BE2C (cell line): ENCODE results near the gene ZNF587.
"Not testable (repeated sequence)": the region's sequence is repeated elsewhere in the genome, so short reads cannot be mapped to it uniquely, and the experiment has no call there.

Source experiments
- DNase-seq: peaks from one replicate; pipeline ENCODE4 v3.0.0-alpha.2; 2020
- H3K27me3 ChIP-seq: fragments of 250-450 bp; sonication (Bioruptor Pico); 2 replicates; pipeline ENCODE4 v1.5.1; 2020; ENCODE audit warnings: mild to moderate bottlenecking
- H3K36me3 ChIP-seq: fragments of 250-450 bp; sonication (Bioruptor Pico); 2 replicates; pipeline ENCODE4 v1.5.1; 2020; ENCODE audit warnings: mild to moderate bottlenecking
- H3K4me1 ChIP-seq: fragments of 250-450 bp; sonication (Bioruptor Pico); 2 replicates; pipeline ENCODE4 v1.5.1; 2020
- H3K4me3 ChIP-seq: 2 replicates; pipeline ENCODE4 v1.5.1; 2011; ENCODE audit warnings: low read depth, low read length
- H3K9me3 ChIP-seq: fragments of 250-450 bp; sonication (Bioruptor Pico); 2 replicates; pipeline ENCODE4 v1.5.1; 2020
- CTCF ChIP-seq: IDR thresholded peaks from 2 replicates; pipeline ENCODE4 v1.5.1; 2012; ENCODE audit warnings: mild to moderate bottlenecking, low read depth, low read length

The ZNF587 gene

GRCh38 chr19:57812226-57812625 lies 37.4 kb upstream of the ZNF587 start:
- no peaks in the 10 kb centered on the region for H3K27me3 ChIP-seq
- H3K4me3 ChIP-seq = no peak overlapping the region
- H3K36me3 ChIP-seq = peaks cover 16% of the 10 kb centered on the region
- TF ChIP-seq CTCF = no peak
- no peaks in the 10 kb centered on the region for H3K9me3 ChIP-seq
- no peaks in the 10 kb centered on the region for H3K4me1 ChIP-seq
- no peak for DNase-seq

- not testable (repeated sequence) for DNase-seq, H3K27me3 ChIP-seq, H3K4me1 ChIP-seq, H3K9me3 ChIP-seq, H3K36me3 ChIP-seq, H3K4me3 ChIP-seq
These were observed 36.5 kb upstream of the ZNF587 start for GRCh38 chr19:57812975-57813820.

- Histone ChIP-seq H3K4me3 (peak overlapping the region; percentile 96), H3K36me3 (peaks cover 4% of the 10 kb centered on the region)
- TF ChIP-seq CTCF = no peak
These were observed 35.6 kb upstream of the ZNF587 start for GRCh38 chr19:57813919-57814504.

GRCh38 chr19:57814505-57815246 lies 35.0 kb upstream of the ZNF587 start, which contains the start of gene ZNF552:
ZNF552 (minus strand) TSS chr19:57814913; CDS start chr19:57814743, 170 bp downstream.
- no peak for TF ChIP-seq CTCF

More at GRCh38 chr19:57813919-57814504, 35.6 kb upstream of the ZNF587 start:
- no peaks in the 10 kb centered on the region for H3K4me1 ChIP-seq
- no peaks in the 10 kb centered on the region for H3K9me3 ChIP-seq
- no peaks in the 10 kb centered on the region for H3K27me3 ChIP-seq
- no peak for DNase-seq

GRCh38 chr19:57815247-57816075 lies 34.2 kb upstream of the ZNF587 start:
- H3K36me3 ChIP-seq = no peaks in the 10 kb centered on the region
- DNase-seq = no peak
- H3K4me1 ChIP-seq = no peaks in the 10 kb centered on the region
- no peaks in the 10 kb centered on the region for H3K9me3 ChIP-seq
- peak overlapping the region; percentile 96 for H3K4me3 ChIP-seq
- TF ChIP-seq CTCF = no peak; the same call in 1 of the 2 replicates
- H3K27me3 ChIP-seq = no peaks in the 10 kb centered on the region

More at GRCh38 chr19:57814505-57815246, 35.0 kb upstream of the ZNF587 start, which contains the start of gene ZNF552:
- peaks cover 2% of the 10 kb centered on the region for H3K36me3 ChIP-seq
- H3K4me1 ChIP-seq = no peaks in the 10 kb centered on the region
- peak within 1 kb of the TSS; percentile 96 for H3K4me3 ChIP-seq
- H3K27me3 ChIP-seq = no peaks in the 10 kb centered on the region
- H3K9me3 ChIP-seq = no peaks in the 10 kb centered on the region
- peak; percentile 86 for DNase-seq

GRCh38 chr19:57816652-57817051 lies 33.0 kb upstream of the ZNF587 start:
- Histone ChIP-seq H3K4me3 (no peak overlapping the region), H3K27me3 (no peaks in the 10 kb centered on the region), H3K36me3 (peaks cover 6% of the 10 kb centered on the region), H3K9me3 (no peaks in the 10 kb centered on the region), H3K4me1 (no peaks in the 10 kb centered on the region)
- DNase-seq = no peak
- no peak for TF ChIP-seq CTCF
